HepG2 (cell line): ENCODE results near the gene DHX16. TPM values are rescaled to one million over a fixed set of nuclear protein-coding genes. Genes with fewer than 3 reads are reported as not detected.
A peak's percentile ranks its signal among the peaks of the same experiment; 100 is the strongest.

Experiments
- ATAC-seq: fragments of 200-7000 bp; cut with Tn5 transposase; 3 replicates; pipeline ENCODE4 v1.9.1; 2020; ENCODE audit warnings: mild to moderate bottlenecking, moderate library complexity
- BruUV-seq: library from RNA; stranded (reverse); fragments of 400-500 nt; replicated peaks from 2 replicates; lab custom pipeline; 2021; lab: Mats Ljungman, UMichigan
- CTCF ChIA-PET: fragments of 300-600 bp; formaldehyde crosslinking; extraction: SDS; loops from one replicate; lab custom pipeline; 2021; ENCODE audit warnings: low total read pairs, inconsistent platforms, low intra/inter-chr PET ratio; lab: Yijun Ruan, JAX
- POLR2A ChIA-PET: fragments of 350-600 bp; sonication (Branson Sonifier 250); formaldehyde crosslinking; loops from one replicate; lab custom pipeline; 2020; ENCODE audit warnings: antibody characterized with exemption, inconsistent platforms; lab: Yijun Ruan, JAX
- DNase-seq: peaks from one replicate; pipeline ENCODE4 v3.0.0-alpha.2; 2015; ENCODE audit warnings: low spot score
- FAIRE-seq: peaks from 3 replicates; lab custom pipeline; 2011; peaks lifted over from hg19 to GRCh38; lab: Jason Lieb, UNC
- H2AFZ ChIP-seq: one replicate; pipeline ENCODE4 v1.6.1; 2011; ENCODE audit warnings: low read length, inconsistent platforms
- H3K27ac ChIP-seq: fragments of 300-600 bp; 3 replicates; pipeline ENCODE4 v1.8.0; 2011; ENCODE audit warnings: mixed run types, mild to moderate bottlenecking, mixed read lengths, low read length, inconsistent platforms; ENCODE audit not compliant: insufficient read depth; ENCODE audit errors: extremely low read length
- H3K27me3 ChIP-seq, 2 experiments: fragments of 200-600 bp in 1 of 2; 2 replicates in 1 of 2; 3 replicates in 1 of 2; pipeline versions ENCODE4 v1.6.0 to v1.8.0; 2011; ENCODE audit warnings: low read length in 2 of 2, mild to moderate bottlenecking in 2 of 2, moderate library complexity in 2 of 2, inconsistent platforms in 1 of 2; ENCODE audit not compliant: insufficient read depth in 2 of 2, control insufficient read depth in 1 of 2
- H3K36me3 ChIP-seq, 2 experiments: fragments of 200-600 bp in 1 of 2; replicated peaks in 1 of 2; 2 replicates in 1 of 2; 3 replicates in 1 of 2; pipeline versions ENCODE4 v1.5.1 to v1.8.0; 2011; ENCODE audit warnings: low read length in 2 of 2, inconsistent platforms in 1 of 2; ENCODE audit not compliant: insufficient read depth in 2 of 2, control insufficient read depth in 1 of 2
- H3K4me1 ChIP-seq: 2 replicates; pipeline ENCODE4 v1.5.1; 2012; ENCODE audit warnings: low read length, inconsistent platforms; ENCODE audit not compliant: insufficient read depth
- H3K4me2 ChIP-seq: 2 replicates; pipeline ENCODE4 v1.6.0; 2011; ENCODE audit warnings: low read depth, low read length, inconsistent platforms
- H3K4me3 ChIP-seq, 3 experiments: fragments of 200-600 bp in 1 of 3; sonication (generic), shearing (Covaris generic) in 1 of 3; replicated peaks in 1 of 3; 2 replicates each; pipeline ENCODE4 v1.5.1; 2011 to 2016; ENCODE audit warnings: low read length in 3 of 3, inconsistent platforms in 2 of 3, low read depth in 2 of 3, mild to moderate bottlenecking in 2 of 3, control low read depth in 1 of 3, mixed read lengths in 1 of 3; ENCODE audit not compliant: insufficient read depth in 1 of 3
- H3K79me2 ChIP-seq: one replicate; pipeline ENCODE4 v1.6.1; 2011; ENCODE audit warnings: low read length, inconsistent platforms; ENCODE audit not compliant: insufficient read depth
- H3K9ac ChIP-seq: 2 replicates; pipeline ENCODE4 v1.6.0; 2011; ENCODE audit warnings: mild to moderate bottlenecking, low read depth, low read length, inconsistent platforms; ENCODE audit not compliant: insufficient read depth
- H3K9me3 ChIP-seq: 2 replicates; pipeline ENCODE4 v1.5.1; 2012; ENCODE audit warnings: mild to moderate bottlenecking, low read length
- H4K20me1 ChIP-seq: 2 replicates; pipeline ENCODE4 v1.6.0; 2011; ENCODE audit warnings: inconsistent platforms, mild to moderate bottlenecking, low read length, moderate library complexity; ENCODE audit not compliant: insufficient read depth
- BRD4 ChIP-seq: sonication (generic); formaldehyde crosslinking; IDR thresholded peaks from 2 replicates; pipeline ENCODE4 v1.4.0; 2020; ENCODE audit warnings: missing genetic modification reagents
- CREM ChIP-seq, 2 experiments: sonication (generic) in 1 of 2; formaldehyde crosslinking in 1 of 2; IDR thresholded peaks; 2 replicates each; pipeline versions ENCODE4 v1.4.0 to v1.6.1; 2016 to 2020; ENCODE audit warnings: antibody characterized with exemption in 1 of 2, mild to moderate bottlenecking in 1 of 2, missing genetic modification reagents in 1 of 2
- DDIT3 ChIP-seq: sonication (generic); formaldehyde crosslinking; IDR thresholded peaks from 2 replicates; pipeline ENCODE4 v1.4.0; 2020; ENCODE audit warnings: mild to moderate bottlenecking, missing genetic modification reagents
- ELF1 ChIP-seq: sonication (generic); formaldehyde crosslinking; IDR thresholded peaks from 2 replicates; pipeline ENCODE4 v1.4.0; 2020; ENCODE audit warnings: missing genetic modification reagents
- GZF1 ChIP-seq: sonication (generic); formaldehyde crosslinking; IDR thresholded peaks from 2 replicates; pipeline ENCODE4 v1.5.1; 2020; ENCODE audit warnings: mild to moderate bottlenecking, missing genetic modification reagents
- PHF20 ChIP-seq: sonication (generic); formaldehyde crosslinking; IDR thresholded peaks from 2 replicates; pipeline ENCODE4 v1.5.0; 2020; ENCODE audit warnings: mild to moderate bottlenecking, missing genetic modification reagents
- PREB ChIP-seq: sonication (generic); formaldehyde crosslinking; IDR thresholded peaks from 2 replicates; pipeline ENCODE4 v1.4.0; 2020; ENCODE audit warnings: missing genetic modification reagents
- SRF ChIP-seq: IDR thresholded peaks from 2 replicates; pipeline ENCODE4 v1.6.1; 2011; ENCODE audit warnings: mild to moderate bottlenecking, low read depth, low read length, moderate library complexity
- TFDP2 ChIP-seq: sonication (generic); formaldehyde crosslinking; IDR thresholded peaks from 2 replicates; pipeline ENCODE4 v1.4.0; 2020; ENCODE audit warnings: missing genetic modification reagents
- THAP11 ChIP-seq: IDR thresholded peaks from 2 replicates; pipeline ENCODE4 v1.6.1; 2016; ENCODE audit warnings: missing biosample characterization, missing genetic modification reagents
- YEATS2 ChIP-seq: sonication (generic); formaldehyde crosslinking; IDR thresholded peaks from 2 replicates; pipeline ENCODE4 v1.4.0; 2020; ENCODE audit warnings: missing genetic modification reagents, borderline replicate concordance
- ZBTB1 ChIP-seq: sonication (generic); formaldehyde crosslinking; IDR thresholded peaks from 2 replicates; pipeline ENCODE4 v1.4.0; 2020; ENCODE audit warnings: missing genetic modification reagents, borderline replicate concordance
- ZBTB14 ChIP-seq: sonication (generic); formaldehyde crosslinking; IDR thresholded peaks from 2 replicates; pipeline ENCODE4 v1.4.0; 2020; ENCODE audit warnings: missing genetic modification reagents
- ZFP82 ChIP-seq: sonication (generic); formaldehyde crosslinking; IDR thresholded peaks from 2 replicates; pipeline ENCODE4 v1.5.1; 2020; ENCODE audit warnings: mild to moderate bottlenecking, missing genetic modification reagents, borderline replicate concordance
- ZNF160 ChIP-seq: sonication (generic); formaldehyde crosslinking; IDR thresholded peaks from 2 replicates; pipeline ENCODE4 v1.8.0; 2022; ENCODE audit warnings: mild to moderate bottlenecking, inconsistent platforms, missing genetic modification reagents
- ZNF17 ChIP-seq: sonication (generic); formaldehyde crosslinking; IDR thresholded peaks from 2 replicates; pipeline ENCODE4 v1.5.0; 2020; ENCODE audit warnings: mild to moderate bottlenecking, missing genetic modification reagents
- ZNF383 ChIP-seq: sonication (generic); formaldehyde crosslinking; IDR thresholded peaks from 2 replicates; pipeline ENCODE4 v1.4.0; 2020; ENCODE audit warnings: missing genetic modification reagents, mild to moderate bottlenecking, borderline replicate concordance
- ZNF430 ChIP-seq: sonication (generic); formaldehyde crosslinking; IDR thresholded peaks from 2 replicates; pipeline ENCODE4 v1.9.0; 2021; ENCODE audit warnings: mild to moderate bottlenecking, missing genetic modification reagents
- ZNF552 ChIP-seq: sonication (generic); formaldehyde crosslinking; IDR thresholded peaks from 2 replicates; pipeline ENCODE4 v1.9.0; 2022; ENCODE audit warnings: missing genetic modification reagents, mild to moderate bottlenecking, borderline replicate concordance
- ZNF572 ChIP-seq: sonication (generic); formaldehyde crosslinking; IDR thresholded peaks from 2 replicates; pipeline ENCODE4 v1.5.1; 2020; ENCODE audit warnings: mild to moderate bottlenecking, missing genetic modification reagents
- WGBS: methylation state at CpG from one replicate; pipeline ENCODE4 v1.1.6; 2017; ENCODE audit warnings: low lambda C conversion rate; 5-methylcytosine and 5-hydroxymethylcytosine counted together
- in situ Hi-C: cut with HindIII; loops from 2 replicates; pipeline ENCODE4 v1.10.0; 2017; ENCODE audit warnings: low pct_unique_long_range_greater_than_20kb; ENCODE audit not compliant: extremely low pct_ligation_motif_present
- intact Hi-C: fragments of 100-400 bp; cut with micrococcal nuclease; formaldehyde crosslinking; loops from one replicate; pipeline ENCODE4 v1.10.0; 2022; ENCODE audit not compliant: unreplicated experiment
- polyA plus RNA-seq, 8 experiments: library from polyadenylated mRNA; depleted of rRNA in 3 of 8; stranded (reverse) in 7 of 8; unstranded in 1 of 8; fragments of >200 nt; fragmentation: Illumina TruSeq in 4 of 8; extraction: Trizol in 4 of 8; gene quantifications; 2 replicates each; pipeline versions ENCODE4 v1.2.1 to v1.2.3, GENCODE V29; 2011 to 2016; ENCODE audit warnings: low read depth in 4 of 8, missing spikeins in 1 of 8, mixed read lengths in 1 of 8; ENCODE audit not compliant: insufficient read depth in 1 of 8
- total RNA-seq, 5 experiments: library from RNA; depleted of rRNA; stranded (reverse); fragments of >200 nt; fragmentation: Illumina TruSeq; extraction: Trizol; gene quantifications; 2 replicates each; pipeline ENCODE4 v1.2.3, GENCODE V29; 2016; ENCODE audit warnings: low read depth in 1 of 5

DHX16 gene
- total and polyA plus RNA-seq, 2 of the 13 experiments (the other 11 are each of a cell fraction or from before 2014, with no cell fraction given): 57.0 to 58.5 TPM

- H2AFZ ChIP-seq: no peak overlapping the region
- intact Hi-C loops: no loop called here
- DNase-seq: peak; percentile 50
- H4K20me1 ChIP-seq: no peaks in the 10 kb centered on the region
- peak overlapping the region; percentile 3 for H3K27ac ChIP-seq
- CTCF ChIA-PET: interaction anchor here (0.7 to 3.5 kb wide), 3 partner anchors 39 to 43 kb away, joined by 3 to 11 read pairs (median 4); no protein-coding TSS in a partner anchor
- H3K9ac ChIP-seq: peak overlapping the region; percentile 24; the same call in 1 of the 2 replicates
- H3K9me3 ChIP-seq: no peaks in the 10 kb centered on the region
- H3K4me2 ChIP-seq: peak overlapping the region; percentile 48
- H3K27me3 ChIP-seq: no peaks in the 10 kb centered on the region
- in situ Hi-C loops: loop anchor here (25.0 kb wide), 1 partner anchor 405 kb away; no protein-coding TSS in a partner anchor
- no peak for FAIRE-seq
- H3K79me2 ChIP-seq: no peaks in the 10 kb centered on the region
- BruUV-seq: no TSS peak
- peak overlapping the region in 1 of 3 experiments; percentile 5; a peak in 1 of 6 replicates for H3K4me3 ChIP-seq
- POLR2A ChIA-PET: interaction anchor here (0.5 to 4.7 kb wide), 8 partner anchors 9 to 100 kb away, joined by 3 to 92 read pairs (median 6); partner anchors contain the start of genes DHX16, MDC1, NRM and TUBB
- peaks cover 61% of the 10 kb centered on the region for H3K4me1 ChIP-seq
- no peak; the same call in 2 of the 3 replicates for ATAC-seq
- H3K36me3 ChIP-seq: no peaks in the 10 kb centered on the region
- 73% methylated on average over 10 of the region's 11 CpGs for WGBS
- no peak for TF ChIP-seq GZF1 (CRISPR knock-in tag)
- no peak for TF ChIP-seq ZFP82 (CRISPR knock-in tag)
- no peak for TF ChIP-seq TFDP2
- peak; percentile 44; the same call in 1 of the 2 replicates for TF ChIP-seq PHF20 (CRISPR knock-in tag)
- no peak for TF ChIP-seq DDIT3 (CRISPR knock-in tag)
- TF ChIP-seq ZNF430: no peak
- TF ChIP-seq ZBTB14 (CRISPR knock-in tag): no peak
- TF ChIP-seq ELF1 (CRISPR knock-in tag): peak; percentile 14; the same call in 1 of the 2 replicates
- TF ChIP-seq ZBTB1: no peak
- no peak for TF ChIP-seq ZNF17 (CRISPR knock-in tag)
- TF ChIP-seq YEATS2: no peak
- TF ChIP-seq PREB (CRISPR knock-in tag): no peak
- no peak for TF ChIP-seq ZNF552 (CRISPR knock-in tag)
- TF ChIP-seq CREM (IDR thresholded peaks at IDR 0.05): no peak
- no peak for TF ChIP-seq CREM (CRISPR knock-in tag; IDR thresholded peaks at IDR 0.05)
- TF ChIP-seq ZNF160 (CRISPR knock-in tag): no peak
- no peak for TF ChIP-seq BRD4 (CRISPR knock-in tag)
- TF ChIP-seq ZNF572: no peak
- 0 out of 2 replicates have a peak, but pooled peaks have one; percentile 47 for TF ChIP-seq SRF
- TF ChIP-seq THAP11 (CRISPR knock-in tag): no peak
- TF ChIP-seq ZNF383 (CRISPR knock-in tag): no peak
Measured at GRCh38 chr6:30682143-30683117, 9.6 kb upstream of the DHX16 start.
